Liver (tissue), 9 donors: Measurements from ENCODE around the gene COLEC12. TPM values are rescaled to one million over a fixed set of nuclear protein-coding genes. Genes with fewer than 3 reads are reported as not detected.

ENCODE experiments used
- DNase-seq: peaks from one replicate; pipeline ENCODE4 v3.0.0-alpha.2; 2017; ENCODE audit warnings: low spot score
- H3K27ac ChIP-seq, 2 donors: one replicate each; pipeline ENCODE4 v1.7.0; 2013; ENCODE audit warnings: inconsistent platforms in 2 of 2, low read length in 2 of 2, control low read depth in 1 of 2, low read depth in 1 of 2, mild to moderate bottlenecking in 1 of 2
- H3K27me3 ChIP-seq, 4 donors: one replicate each; pipeline versions ENCODE4 v1.6.1 to v1.7.0; 2013; ENCODE audit warnings: low read length in 3 of 4, inconsistent platforms in 1 of 4, mild to moderate bottlenecking in 1 of 4, moderate library complexity in 1 of 4; ENCODE audit not compliant: control insufficient read depth in 4 of 4, insufficient read depth in 4 of 4
- H3K36me3 ChIP-seq, 4 donors: one replicate each; pipeline versions ENCODE4 v1.6.1 to v1.7.0; 2013; ENCODE audit warnings: low read length in 3 of 4, mild to moderate bottlenecking in 3 of 4, low read depth in 1 of 4, moderate library complexity in 1 of 4; ENCODE audit not compliant: control insufficient read depth in 4 of 4, insufficient read depth in 3 of 4
- H3K4me1 ChIP-seq, 4 donors: one replicate each; pipeline versions ENCODE4 v1.6.1 to v1.7.0; 2013; ENCODE audit warnings: low read length in 3 of 4, mild to moderate bottlenecking in 3 of 4, moderate library complexity in 1 of 4; ENCODE audit not compliant: control insufficient read depth in 4 of 4, insufficient read depth in 4 of 4
- H3K4me3 ChIP-seq, 3 donors: one replicate each; pipeline versions ENCODE4 v1.6.1 to v1.7.0; 2013; ENCODE audit warnings: low read length in 3 of 3, control low read depth in 1 of 3, low read depth in 1 of 3, mild to moderate bottlenecking in 1 of 3
- H3K9ac ChIP-seq, 2 donors: one replicate each; pipeline ENCODE4 v1.7.0; 2013; ENCODE audit warnings: low read length in 2 of 2, mild to moderate bottlenecking in 2 of 2, moderate library complexity in 2 of 2, control low read depth in 1 of 2, low read depth in 1 of 2
- H3K9me3 ChIP-seq, 4 donors: one replicate each; pipeline versions ENCODE4 v1.6.1 to v1.7.0; 2013; ENCODE audit warnings: low read length in 3 of 4; ENCODE audit not compliant: control insufficient read depth in 4 of 4
- ATF3 ChIP-seq: IDR thresholded peaks from 2 replicates; pipeline ENCODE4 v1.6.1; 2016; ENCODE audit warnings: antibody characterized with exemption
- CTCF ChIP-seq: fragments of 150-350 bp; IDR thresholded peaks from 2 replicates; pipeline ENCODE4 v1.5.1; 2017; ENCODE audit warnings: improper control_type of control experiment, low read depth, low read length; ENCODE audit not compliant: missing input control
- FOXA1 ChIP-seq: IDR thresholded peaks from 2 replicates; pipeline ENCODE4 v1.6.1; 2016; ENCODE audit warnings: antibody characterized with exemption
- HNF4A ChIP-seq, 2 donors: conservative IDR thresholded peaks; 2 replicates each; pipeline ENCODE4 v1.6.1; 2016; ENCODE audit warnings: antibody characterized with exemption in 2 of 2, mild to moderate bottlenecking in 2 of 2
- HNF4G ChIP-seq: IDR thresholded peaks from 2 replicates; pipeline ENCODE4 v1.6.1; 2016; ENCODE audit warnings: antibody characterized with exemption
- JUND ChIP-seq, 2 donors: IDR thresholded peaks; 2 replicates each; pipeline ENCODE4 v1.6.1; 2016; ENCODE audit warnings: antibody characterized with exemption in 2 of 2
- MAX ChIP-seq: IDR thresholded peaks from 2 replicates; pipeline ENCODE4 v1.6.1; 2016; ENCODE audit warnings: antibody characterized with exemption
- NR2F2 ChIP-seq: IDR thresholded peaks from 2 replicates; pipeline ENCODE4 v1.6.1; 2016; ENCODE audit warnings: antibody characterized with exemption
- RAD21 ChIP-seq, 2 donors: IDR thresholded peaks; 2 replicates each; pipeline ENCODE4 v1.6.1; 2016; ENCODE audit warnings: antibody characterized with exemption in 2 of 2, mild to moderate bottlenecking in 2 of 2
- REST ChIP-seq: IDR thresholded peaks from 2 replicates; pipeline ENCODE4 v1.6.1; 2016; ENCODE audit warnings: antibody characterized with exemption, mild to moderate bottlenecking
- SP1 ChIP-seq: IDR thresholded peaks from 2 replicates; pipeline ENCODE4 v1.6.1; 2018; ENCODE audit warnings: antibody characterized with exemption, mild to moderate bottlenecking
- TAF1 ChIP-seq: conservative IDR thresholded peaks from 2 replicates; pipeline ENCODE4 v1.6.1; 2016; ENCODE audit warnings: antibody characterized with exemption, mild to moderate bottlenecking
- WGBS: extraction: QIAGEN DNeasy Blood & Tissue Kit; methylation state at CpG from one replicate; pipeline ENCODE4 v1.1.7; 2013; 5-methylcytosine and 5-hydroxymethylcytosine counted together
- polyA plus RNA-seq, 2 donors: library from polyadenylated mRNA; stranded (reverse) in 1 of 2; unstranded in 1 of 2; fragments of 200-250 nt in 1 of 2; fragments of >200 nt in 1 of 2; fragmentation: Nextera tagmentation in 1 of 2; extraction: Ambion mirVana in 1 of 2; gene quantifications; one replicate each; pipeline versions ENCODE4 v1.2.1 to v1.2.3, GENCODE V29; 2013 to 2015
- total RNA-seq, 2 donors: library from RNA; depleted of rRNA; stranded (reverse); fragments of >200 nt; gene quantifications; one replicate each; pipeline ENCODE4 v1.2.3, GENCODE V29; 2014
- donor health status: healthy.
- donor health status: healthy.
- donor health status: healthy.
- donor health status: healthy.
- donor health status: healthy.

COLEC12 gene
- total and polyA plus RNA-seq, 4 donors: 0.03 to 1.6 (median 0.28) TPM

GRCh38 chr18:493986-494983, 6.2 kb downstream of the COLEC12 start:
- 68% methylated on average over 5 of the region's 5 CpGs for WGBS
- Histone ChIP-seq H3K4me1 (peaks cover 0 to 2% (median under 1%) of the 10 kb centered on the region in 4 donors), H3K36me3 (no peaks in the 10 kb centered on the region), H3K27me3 (peaks cover 0 to 4% (median 0%) of the 10 kb centered on the region in 4 donors), H3K9me3 (no peaks in the 10 kb centered on the region), H3K27ac (no peak overlapping the region), H3K4me3 (no peak overlapping the region), H3K9ac (no peak overlapping the region)
- no peak for DNase-seq
- TF ChIP-seq HNF4A (conservative IDR thresholded peaks at IDR 0.05): no peak
- TF ChIP-seq JUND (IDR thresholded peaks at IDR 0.05): no peak
- no peak for TF ChIP-seq RAD21 (IDR thresholded peaks at IDR 0.05)
- TF ChIP-seq TAF1: no peak

- Histone ChIP-seq H3K9me3 (no peaks in the 10 kb centered on the region), H3K36me3 (no peaks in the 10 kb centered on the region), H3K27ac (no peak overlapping the region), H3K9ac (no peak overlapping the region), H3K4me3 (no peak overlapping the region), H3K4me1 (no peaks in the 10 kb centered on the region), H3K27me3 (no peaks in the 10 kb centered on the region)
- TF ChIP-seq HNF4G (no peak), SP1 (no peak), ATF3 (no peak), CTCF (no peak), JUND (IDR thresholded peaks at IDR 0.05) (no peak), MAX (no peak), FOXA1 (no peak), NR2F2 (no peak), REST (no peak)
- 66% methylated on average over 5 of the region's 5 CpGs for WGBS
- no peak for DNase-seq
These were observed 8.1 kb downstream of the COLEC12 start for GRCh38 chr18:492451-492850.
